ENCODE measurements around the gene FIZ1.
"Not testable (repeated sequence)": the region's sequence is repeated elsewhere in the genome, so short reads cannot be mapped to it uniquely, and the experiment has no call there.

FIZ1 gene

DNA sequence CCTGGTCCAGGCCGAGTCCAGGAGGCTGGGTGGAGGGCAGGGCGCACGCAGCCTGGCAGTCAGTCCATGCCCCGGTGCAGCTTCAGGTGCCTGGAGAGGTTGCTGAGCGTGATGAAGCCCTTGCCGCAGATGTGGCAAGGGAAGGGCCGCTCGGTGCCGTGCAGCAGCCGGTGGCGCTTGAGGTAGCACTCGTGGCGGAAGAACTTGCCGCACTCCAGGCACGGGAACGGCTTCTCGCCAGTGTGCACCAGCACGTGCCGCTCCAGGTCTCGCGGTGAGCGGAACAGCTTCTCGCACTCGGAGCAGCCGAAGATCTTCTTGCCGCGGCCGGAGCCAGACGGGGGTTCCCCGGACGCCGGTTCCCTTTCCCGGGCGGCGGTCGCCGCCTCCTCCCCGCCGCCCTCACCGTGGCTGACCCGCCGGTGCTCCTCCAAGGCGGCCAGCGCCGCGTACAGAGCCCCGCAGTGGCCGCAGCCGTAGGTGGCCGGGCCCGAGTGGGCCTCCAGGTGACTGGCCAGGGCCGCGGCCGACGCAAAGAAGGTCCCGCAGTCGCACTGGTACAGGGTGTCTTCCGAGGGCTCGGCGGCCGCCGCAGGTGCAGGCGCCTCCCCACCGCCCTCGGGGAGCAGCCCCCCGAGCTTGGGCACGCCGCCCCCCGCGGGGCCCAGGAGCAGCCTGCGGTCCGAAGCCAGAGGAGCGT, 6.8 kb downstream of the FIZ1 start:
- no peak for DNase-seq

DNA sequence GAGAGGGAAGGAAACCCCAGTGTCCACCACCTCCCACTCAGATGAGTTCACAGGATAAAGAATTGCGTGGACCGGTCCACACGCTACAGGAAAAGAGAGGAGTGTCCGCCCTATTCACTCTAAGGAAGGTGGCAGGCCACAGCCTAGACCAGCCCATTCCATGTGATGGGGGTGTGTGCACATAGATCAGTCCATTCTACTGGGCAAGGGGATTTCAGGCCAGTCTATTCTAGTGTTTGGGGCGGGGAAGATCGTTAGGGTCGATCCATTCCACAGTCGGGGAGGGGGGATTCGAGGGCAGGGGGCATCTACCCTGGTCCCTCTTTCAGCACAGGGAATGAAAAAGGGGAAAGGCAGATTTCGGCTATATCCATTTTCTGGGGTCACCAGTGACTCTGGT, 7.8 kb downstream of the FIZ1 start:
- DNase-seq: no peak

DNA sequence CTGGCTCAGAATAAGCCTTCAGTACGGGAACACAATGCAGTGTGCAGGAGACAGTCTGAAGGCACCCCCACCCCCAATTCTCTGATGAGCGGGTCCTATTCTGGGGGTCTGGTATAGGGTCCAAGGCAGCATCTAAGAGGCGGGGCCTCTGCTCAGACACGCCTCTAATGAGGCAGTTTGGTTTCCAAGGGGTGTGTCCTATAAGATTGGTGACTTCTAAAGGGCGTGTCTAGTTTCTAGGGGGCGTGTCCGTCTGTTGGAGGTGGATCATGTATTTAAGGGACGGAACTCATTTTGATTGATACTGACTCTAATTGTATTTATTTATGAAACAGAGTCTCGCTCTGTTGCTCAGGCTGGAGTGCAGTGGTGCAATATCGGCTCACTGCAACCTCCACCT, 8.7 kb downstream of the FIZ1 start:
- DNase-seq: peak; percentile 28

DNA sequence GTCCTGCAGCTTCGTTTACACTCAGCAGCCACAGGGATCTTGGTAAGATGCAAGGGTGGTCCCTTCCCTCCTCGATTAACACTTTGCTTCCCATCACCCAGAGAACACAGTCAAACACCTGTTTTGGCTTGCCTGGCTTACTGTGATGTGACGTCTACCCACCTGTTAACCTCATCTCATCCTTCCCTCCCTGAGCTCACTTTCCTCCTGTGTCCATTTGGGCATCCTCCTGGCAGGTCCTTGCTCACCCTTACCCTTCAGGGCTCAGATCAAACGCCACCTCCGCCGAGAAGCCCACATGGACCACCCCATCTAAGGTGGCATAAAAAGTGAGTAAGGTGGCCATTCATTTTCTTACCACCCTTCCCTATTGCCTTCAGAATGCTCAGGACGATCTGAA, 9.2 kb downstream of the FIZ1 start:
- no peak for DNase-seq

DNA sequence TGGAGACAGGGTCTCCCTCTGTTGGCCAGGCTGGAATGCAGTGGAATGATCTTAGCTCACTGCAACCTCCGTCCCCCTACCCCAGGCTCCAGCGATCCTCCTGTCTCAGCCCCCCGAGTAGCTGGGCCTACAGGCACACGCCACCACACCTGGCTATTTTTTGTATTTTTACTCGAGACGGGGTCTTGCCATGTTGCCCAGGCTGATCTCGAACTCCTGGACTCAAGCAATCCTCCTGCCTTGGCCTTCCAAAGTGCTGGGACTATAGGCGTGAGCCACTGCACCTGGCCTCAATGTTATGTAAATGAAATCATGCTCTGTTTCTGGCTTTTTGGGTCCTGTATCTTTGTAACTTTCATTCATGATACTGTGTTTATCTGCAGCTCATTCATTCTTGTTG, 10.6 kb downstream of the FIZ1 start:
- DNase-seq: no peak

DNA sequence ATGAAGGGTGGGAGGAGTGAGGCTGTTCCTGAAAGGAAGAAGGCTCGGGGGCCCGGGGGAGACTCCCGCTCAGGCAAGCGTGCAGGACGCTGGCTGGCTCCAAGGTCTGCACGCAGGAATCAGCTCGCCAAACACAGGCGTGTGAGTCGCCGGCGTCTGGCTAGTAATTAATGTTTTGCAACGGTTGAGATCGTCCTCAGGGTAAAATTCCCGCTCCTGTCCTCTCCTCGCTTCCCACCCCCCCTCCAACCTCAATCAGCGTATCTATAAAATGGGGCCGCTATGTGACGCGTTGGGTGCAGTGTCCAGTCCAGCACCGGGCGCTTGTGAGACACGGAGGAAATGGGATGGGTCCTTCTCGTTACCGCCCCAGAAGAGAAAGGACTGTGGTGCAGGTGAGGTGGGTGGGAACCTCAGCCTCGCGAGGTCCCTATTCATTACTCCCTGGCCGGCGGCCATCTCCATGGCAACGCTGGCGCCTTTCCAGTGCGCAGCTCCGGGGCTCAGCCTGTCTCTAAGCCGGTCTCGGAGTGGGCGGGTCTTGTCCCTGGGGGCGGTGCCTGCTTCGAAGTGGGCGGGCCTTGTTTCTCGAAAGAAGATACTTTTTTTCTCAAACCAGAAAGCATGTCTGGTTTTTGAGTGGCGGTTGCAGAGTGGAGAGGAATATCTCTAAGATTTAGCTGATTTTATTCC, 12.2 kb downstream of the FIZ1 start:
- peak; percentile 100 for DNase-seq

DNA sequence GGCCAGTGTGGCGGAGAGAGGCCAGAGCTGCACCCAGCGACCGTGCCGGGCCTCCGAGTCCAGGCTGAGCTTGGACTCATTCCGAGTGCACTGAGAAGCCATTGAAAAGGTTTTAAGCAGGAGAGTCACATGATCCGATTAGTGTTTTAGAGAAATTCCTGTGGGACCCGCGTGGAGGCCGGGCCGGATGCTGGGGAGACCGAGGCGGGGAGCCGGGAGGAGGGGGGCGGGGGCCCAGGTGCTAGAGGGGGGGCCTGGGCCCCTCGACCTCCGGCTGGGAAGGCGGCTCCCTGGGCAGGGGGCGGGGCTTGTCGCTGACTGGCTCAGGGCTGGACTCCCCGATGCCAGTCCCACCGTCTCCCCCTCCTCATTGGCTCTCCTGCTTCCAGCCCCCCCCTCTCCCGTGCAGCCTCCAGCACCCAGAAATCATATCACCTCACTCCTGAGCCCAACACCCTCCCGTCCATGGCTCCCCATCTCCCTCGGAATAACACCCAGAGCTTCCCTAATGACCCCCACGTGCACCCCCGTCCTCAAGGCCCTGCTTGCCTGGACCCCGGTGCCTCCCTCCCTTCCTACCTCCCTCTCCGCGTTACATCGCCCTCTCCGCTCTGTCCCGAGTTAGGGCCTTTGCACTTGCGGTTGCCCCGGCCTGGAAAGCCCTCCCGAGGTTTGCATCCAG, 13.5 kb downstream of the FIZ1 start:
- peak; percentile 92 for DNase-seq

DNA sequence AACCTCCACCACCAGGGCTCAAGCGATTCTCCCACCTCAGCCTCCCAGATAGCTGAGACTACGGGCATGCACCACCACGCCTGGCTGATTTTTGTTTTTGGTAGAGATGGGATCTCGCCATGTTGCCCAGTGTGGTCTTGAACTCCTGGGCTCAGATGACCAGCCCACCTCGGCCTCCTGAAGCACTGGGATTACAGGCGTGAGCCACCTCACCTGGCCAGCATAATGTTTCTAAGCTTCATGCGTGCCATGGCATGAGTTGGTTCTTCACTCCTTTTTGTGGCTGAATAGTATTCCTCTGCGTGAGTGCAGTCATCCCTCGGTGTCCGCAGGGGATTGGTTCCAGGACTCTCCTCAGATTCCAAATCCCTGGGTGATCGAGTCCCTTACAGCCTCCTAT, 14.4 kb downstream of the FIZ1 start:
- DNase-seq: no peak

DNA sequence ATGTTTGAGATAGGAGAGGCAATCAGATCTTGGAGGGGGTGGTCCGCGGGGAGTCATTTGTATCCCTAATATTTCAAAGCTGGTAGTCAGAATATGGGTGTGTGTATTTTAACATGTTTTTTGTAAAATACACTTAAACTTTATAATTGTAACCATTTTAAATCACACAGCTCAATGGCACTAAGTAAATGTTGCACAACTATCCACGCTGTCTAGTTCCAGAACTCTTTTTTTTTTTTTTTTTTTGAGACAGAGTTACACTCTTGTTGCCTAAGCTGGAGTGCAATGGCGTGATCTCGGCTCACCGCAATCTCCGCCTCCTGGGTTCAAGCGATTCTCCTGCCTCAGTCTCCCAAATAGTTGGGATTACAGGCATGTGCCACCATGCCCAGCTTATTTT, 15.4 kb downstream of the FIZ1 start:
- DNase-seq: not testable (repeated sequence)

DNA sequence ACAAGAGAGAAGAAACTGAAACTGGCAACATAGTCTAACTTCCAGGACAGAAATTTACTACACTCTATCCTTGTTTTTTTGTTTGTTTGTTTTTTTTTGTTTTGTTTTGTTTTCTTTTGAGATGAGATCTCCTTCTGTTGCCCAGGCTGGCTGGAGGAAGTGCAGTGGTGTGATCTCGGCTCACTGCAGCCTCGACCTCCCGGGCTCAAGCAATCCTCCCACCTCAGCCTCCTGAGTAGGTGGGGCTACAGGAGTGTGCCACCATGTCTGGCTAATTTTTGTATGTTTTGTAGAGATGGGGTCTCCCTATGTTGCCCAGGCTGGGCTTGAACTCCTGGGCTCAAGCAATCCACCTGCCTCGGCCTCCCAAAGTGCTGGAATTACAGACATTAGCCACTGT, 17.0 kb downstream of the FIZ1 start:
- DNase-seq: not testable (repeated sequence)

DNA sequence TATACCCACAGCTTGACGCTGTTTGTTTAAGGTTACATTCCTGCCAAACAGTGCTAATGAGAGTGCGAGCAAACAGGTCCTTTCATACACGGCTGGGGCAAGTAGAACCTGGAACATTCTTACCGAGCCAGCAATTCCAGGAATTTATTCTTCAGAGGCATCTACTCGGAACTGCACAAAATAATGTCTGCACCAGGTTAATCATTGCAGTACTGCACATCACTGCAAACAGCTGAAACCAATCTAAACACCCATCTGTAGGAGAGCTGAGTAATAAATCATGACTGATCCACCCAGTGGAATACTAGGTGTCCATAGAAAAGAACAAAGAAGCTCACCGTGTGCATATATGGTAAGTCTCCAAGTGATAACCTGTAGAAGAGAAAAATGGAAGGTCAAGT, 17.5 kb downstream of the FIZ1 start:
- DNase-seq: peak; percentile 80

DNA sequence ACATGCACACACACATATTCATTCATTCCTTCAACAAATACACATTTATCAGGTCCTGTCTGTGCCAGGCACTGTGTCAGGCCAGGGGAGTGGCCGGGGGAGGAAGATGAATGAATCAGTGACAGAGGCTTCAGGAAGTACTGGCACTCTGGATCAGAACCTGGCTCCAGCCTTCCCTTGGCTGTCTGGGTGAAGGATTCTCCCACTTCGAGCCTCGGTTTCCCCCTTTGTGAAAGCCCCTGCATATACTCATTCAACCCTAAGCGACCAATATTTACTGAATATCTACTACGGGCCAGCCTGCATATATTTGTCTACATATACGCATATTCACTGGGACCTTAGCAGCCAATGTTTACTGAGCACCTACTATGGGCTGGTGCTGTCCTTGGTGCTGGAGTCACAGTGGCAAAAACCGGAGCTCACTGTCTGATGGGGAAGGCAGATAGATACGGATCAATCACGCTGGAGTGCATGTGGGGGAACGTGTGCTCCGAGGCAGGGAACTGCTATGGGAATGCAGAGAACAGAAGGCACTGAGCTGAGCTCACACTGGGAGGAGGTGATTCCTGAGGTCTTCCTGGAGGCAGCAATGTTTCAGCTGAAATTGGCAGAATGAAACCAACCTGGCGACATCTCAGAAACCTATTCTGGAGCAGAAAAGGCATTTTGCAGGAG, 18.0 kb downstream of the FIZ1 start:
- no peak for DNase-seq

DNA sequence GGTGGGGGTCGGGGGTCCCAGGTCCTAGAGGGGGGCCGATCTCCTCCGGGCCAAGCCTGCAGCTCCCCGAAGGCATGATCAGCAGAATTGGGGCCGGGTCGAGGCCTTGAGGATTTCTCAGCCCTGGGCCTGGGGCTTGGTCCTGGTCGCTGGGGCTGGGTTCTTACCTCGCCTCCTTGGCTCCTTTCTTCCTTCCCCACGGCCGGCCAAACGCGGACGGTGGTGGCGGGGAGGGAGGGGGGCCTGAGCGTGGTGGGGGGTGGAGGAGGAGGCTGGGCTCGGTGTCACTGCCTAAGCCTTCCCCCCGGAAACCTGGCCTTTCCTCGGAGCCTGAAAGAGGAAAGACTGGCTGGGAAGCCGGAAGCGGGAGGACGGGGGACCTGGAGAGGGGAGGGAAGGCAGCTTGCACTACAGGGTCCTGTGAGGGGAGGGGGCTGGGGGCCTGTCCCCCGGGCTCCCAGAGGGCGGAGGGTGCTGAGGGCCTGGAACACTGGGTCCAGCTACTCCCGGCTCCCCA, 18.6 kb downstream of the FIZ1 start, which contains the start of gene ZNF579:
Gene ZNF579, minus strand, starts transcription at position 221 of the 517 bp plus-strand sequence. CDS start 1,209 bp downstream, outside the sequence.
- DNase-seq: peak; percentile 98

DNA sequence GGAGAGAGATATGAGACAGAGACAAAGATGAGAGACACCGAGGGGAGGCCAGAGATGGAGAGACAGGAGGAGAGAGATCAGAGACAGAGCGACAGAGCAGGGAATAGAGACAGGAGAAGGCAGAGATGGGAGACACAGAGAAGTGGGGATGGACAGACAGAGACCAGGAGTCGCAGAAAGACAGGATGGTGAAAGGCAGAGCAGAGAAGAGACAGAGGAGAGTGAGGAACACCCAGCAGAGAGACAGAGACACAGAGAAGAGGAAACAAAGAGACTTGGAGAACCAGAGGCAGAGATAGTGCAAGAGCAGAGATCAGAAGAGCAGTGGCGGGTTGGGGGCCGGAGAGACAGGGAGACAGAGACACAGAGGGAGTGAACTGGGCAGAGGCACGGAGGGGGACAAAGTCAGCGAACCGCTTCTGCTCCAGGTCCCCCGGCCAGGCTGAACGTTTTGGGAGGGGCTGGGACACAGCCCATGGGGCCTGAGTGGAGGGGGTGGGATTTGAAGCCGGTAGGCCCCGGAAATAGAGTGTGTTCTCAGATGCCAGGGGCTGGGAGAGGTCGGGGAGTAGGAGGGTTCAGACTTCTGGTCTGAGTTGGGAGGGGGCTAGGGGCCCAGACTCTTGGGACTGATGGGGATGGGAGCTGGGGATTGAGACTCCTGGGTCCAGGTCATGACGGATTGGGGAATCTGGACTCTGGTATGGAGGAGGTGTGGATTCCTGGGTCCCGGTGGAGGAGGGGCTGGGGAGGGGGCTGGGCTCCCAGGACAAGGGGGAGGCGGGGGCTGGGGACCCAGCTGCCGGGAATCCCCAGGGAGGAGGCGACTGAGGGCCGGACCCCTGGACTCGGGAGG, 19.3 kb downstream of the FIZ1 start:
- DNase-seq: peak; percentile 56

DNA sequence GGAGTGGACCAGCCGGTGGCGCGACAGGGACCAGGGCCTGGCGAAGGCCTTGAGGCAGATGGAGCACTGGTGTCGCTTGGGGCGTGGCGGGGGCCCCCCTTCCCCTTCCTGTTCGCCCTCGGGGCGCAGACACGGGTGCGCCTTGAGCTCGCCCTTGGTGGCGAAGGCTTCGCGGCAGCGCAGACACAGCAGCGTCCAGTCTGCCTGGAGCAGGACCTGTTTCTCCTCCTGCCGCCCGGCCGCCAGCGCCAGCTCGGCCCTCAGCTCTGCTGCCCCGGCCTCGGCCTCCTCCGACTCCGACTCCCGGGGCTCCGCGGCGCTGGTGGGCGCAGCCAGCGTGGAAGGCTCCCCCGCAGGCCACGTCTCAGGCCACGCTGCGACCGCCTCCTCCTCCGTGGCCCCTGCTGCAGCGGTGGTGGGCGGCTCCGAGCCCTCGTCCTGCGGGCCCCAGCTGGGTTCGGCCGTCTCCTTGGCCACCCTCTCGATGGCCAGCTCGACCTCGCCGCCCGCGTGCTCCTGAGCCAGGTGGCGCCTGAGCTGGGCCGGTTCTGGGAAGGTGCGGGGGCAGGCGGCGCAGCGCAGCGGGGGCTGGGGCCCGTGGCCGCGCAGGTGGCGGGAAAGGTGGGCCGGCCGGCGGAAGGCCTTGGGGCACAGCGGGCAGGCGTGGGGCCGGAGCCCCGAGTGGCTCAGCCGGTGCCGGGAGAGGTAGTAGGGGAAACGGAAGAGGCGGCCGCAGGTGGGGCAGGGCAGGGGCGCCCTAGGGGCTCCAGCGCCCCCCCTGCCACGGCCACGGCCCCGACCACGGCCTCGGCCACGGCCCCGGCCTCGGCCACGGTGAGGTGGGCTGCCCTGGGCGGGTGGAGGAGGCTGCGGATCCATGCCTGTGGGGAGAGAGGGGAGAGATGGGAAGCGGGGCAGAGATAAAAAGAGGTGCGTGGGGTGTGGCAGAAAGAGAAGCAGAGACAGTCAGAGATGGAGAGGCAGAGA, 20.3 kb downstream of the FIZ1 start:
- no peak for DNase-seq

DNA sequence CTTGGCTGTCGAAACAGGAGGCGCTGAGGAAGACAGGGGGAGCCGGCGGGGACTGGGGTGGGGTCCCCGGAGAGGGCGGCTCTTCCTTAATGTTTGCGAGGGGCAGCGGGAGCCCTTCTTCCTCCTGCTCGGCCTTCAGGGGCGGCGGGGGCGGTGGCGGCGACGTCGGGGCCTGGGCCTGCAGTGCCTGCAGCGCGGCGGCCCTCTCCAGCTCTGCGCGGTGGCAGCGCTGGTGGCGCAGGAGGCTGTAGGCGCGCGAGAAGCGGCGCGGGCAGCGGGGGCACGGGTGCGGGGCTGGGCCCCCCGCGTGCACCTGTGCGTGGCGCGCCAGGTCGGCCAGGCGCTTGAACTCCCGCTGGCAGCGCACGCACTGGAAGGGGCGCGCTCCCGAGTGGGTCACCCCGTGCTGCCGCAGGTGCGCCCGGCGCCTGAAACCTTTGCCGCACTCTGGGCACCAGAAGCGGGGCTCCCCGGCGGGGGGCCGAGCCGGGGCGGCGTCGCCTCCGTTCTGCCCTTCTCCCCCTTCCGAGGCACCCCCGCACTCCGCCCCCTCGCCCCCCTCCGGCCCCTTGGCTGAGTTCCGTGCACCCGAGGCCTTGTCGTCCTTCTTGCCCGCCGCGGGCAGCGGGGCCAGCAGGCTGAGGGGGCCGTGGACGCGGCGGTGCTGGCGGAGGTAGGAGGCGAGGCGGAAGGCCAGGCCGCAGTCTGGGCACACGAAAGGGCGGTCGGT, 21.1 kb downstream of the FIZ1 start:
- no peak for DNase-seq

DNA sequence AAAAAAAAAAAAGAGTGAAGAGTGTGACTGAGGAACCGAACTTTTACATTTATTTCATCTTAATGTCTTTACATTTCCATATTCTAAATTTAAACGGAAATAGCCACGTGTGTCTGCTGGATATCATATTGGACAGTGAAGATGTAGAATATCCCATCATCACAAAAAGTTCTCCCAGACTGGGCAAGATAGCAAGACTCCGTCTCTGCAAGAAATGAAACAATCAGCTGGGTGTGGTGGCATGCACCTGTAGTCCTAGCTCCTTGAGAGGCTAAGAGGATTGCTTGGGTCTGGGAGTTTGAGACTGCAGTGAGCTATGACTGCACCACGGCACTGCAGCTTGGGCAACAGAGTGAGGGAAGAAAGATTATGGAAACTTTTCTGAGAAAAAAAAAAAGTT, 22.6 kb downstream of the FIZ1 start:
- no peak for DNase-seq

DNA sequence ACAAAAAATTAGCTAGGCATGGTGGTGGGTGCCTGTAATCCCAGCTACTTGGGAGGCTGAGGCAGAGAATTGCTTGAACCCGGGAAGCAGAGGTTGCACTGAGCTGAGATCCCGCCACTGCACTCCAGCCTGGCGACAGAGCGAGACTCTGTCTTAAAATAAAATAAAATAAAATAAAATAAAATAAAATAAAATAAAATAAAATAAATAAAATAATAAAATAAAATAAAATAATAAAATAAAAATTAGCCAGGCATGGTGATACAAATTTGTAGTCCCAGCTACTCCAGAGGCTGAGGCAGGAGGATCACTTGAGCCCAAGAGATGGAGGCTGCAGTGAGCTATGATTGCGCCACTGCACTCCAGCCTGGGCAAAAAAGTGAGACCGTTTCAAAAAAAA, 25.4 kb downstream of the FIZ1 start:
- not testable (repeated sequence) for DNase-seq

DNA sequence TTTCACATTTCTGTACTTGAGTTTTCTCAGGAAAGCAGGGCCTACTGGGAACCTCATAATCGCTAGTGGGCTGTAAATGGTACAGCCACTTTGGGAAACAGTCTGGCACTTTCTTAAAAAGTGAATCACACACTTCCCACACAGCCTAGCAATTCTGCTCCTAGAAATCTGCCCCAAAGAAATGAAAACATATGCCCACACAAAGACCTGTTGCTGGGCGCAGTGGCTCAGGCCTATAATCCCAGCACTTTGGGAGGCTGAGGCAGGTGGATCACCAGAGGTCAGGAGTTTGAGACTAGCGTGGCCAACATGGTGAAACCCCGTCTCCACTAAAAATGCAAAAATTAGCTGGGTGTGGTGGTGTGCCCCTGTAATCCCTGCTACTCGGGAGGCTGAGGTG, 29.8 kb downstream of the FIZ1 start:
- not testable (repeated sequence) for DNase-seq

DNA sequence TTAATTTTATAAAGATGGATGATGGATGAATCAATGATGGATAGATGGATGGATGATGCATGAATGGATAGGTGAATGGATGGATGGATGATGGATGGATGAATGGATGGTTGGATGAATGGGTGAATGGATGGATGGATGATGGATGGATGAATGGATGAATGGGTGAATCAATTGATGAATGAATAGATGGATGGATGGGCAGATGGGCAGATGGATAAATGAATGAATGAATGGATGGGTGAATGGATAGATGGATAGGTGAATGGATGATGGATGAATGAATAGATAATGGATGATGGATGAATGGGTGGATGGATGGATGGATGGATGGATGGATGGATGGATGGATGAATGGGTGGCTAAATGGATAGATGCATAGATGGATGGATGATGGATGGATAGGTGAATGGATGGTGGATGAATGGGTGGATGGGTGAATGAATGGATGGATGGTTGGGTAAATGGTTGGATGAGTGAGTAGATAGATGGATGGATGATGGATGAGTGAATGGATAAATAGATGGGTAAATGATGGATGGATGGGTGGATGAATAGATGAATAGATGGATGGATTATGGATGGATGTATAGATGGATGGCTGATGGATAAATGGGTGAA, 31.5 kb downstream of the FIZ1 start:
- no peak for DNase-seq

Data from NCI-H2227 treated with DMSO at 0.1 percent for 48 hours (cell line).